WTC11 (cell line): ENCODE data around the gene CAMKMT. TPM values are rescaled to one million over a fixed set of nuclear protein-coding genes. Genes with fewer than 3 reads are reported as not detected.

ENCODE experiments used
- ATAC-seq: fragments of 200-7000 bp; cut with Tn5 transposase; 2 replicates; pipeline ENCODE4 v1.10.0; 2021; ENCODE audit warnings: mild to moderate bottlenecking, moderate library complexity
- CTCF ChIA-PET: fragments of 300-600 bp; sonication (Branson Sonifier 250); formaldehyde crosslinking; loops from one replicate; lab custom pipeline; 2021; ENCODE audit warnings: antibody characterized with exemption; lab: Charles Lee
- POLR2A ChIA-PET: fragments of 350-600 bp; sonication (Branson Sonifier 250); formaldehyde crosslinking; loops from one replicate; lab custom pipeline; 2021; ENCODE audit warnings: antibody characterized with exemption; lab: Charles Lee
- DNase-seq: peaks from one replicate; pipeline ENCODE4 v3.0.0; 2021; ENCODE audit warnings: low spot score
- H3K27ac Mint-ChIP-seq: 2 replicates; pipeline ENCODE4 v1.8.0; 2021; ENCODE audit warnings: mixed read lengths
- H3K27me3 Mint-ChIP-seq: 2 replicates; pipeline ENCODE4 v1.8.0; 2021; ENCODE audit warnings: low read depth, mild to moderate bottlenecking, moderate library complexity, mixed read lengths
- H3K36me3 Mint-ChIP-seq: 2 replicates; pipeline ENCODE4 v1.8.0; 2021; ENCODE audit warnings: mixed read lengths
- H3K4me1 Mint-ChIP-seq: 2 replicates; pipeline ENCODE4 v1.8.0; 2022; ENCODE audit warnings: mixed read lengths
- H3K4me3 Mint-ChIP-seq: 2 replicates; pipeline ENCODE4 v1.8.0; 2021; ENCODE audit warnings: mild to moderate bottlenecking, moderate library complexity, mixed read lengths
- H3K9me3 Mint-ChIP-seq: 2 replicates; pipeline ENCODE4 v1.8.0; 2021; ENCODE audit warnings: mixed read lengths
- AR ChIP-seq: fragments of 250-450 bp; sonication (Bioruptor Pico); IDR thresholded peaks from 2 replicates; pipeline ENCODE4 v1.9.0; 2021; ENCODE audit warnings: mild to moderate bottlenecking
- ARID4B ChIP-seq: sonication (generic); formaldehyde crosslinking; IDR thresholded peaks from 2 replicates; pipeline ENCODE4 v1.8.0; 2023; ENCODE audit warnings: missing genetic modification reagents, mild to moderate bottlenecking, borderline replicate concordance
- ATF3 ChIP-seq: sonication (generic); formaldehyde crosslinking; conservative IDR thresholded peaks from 2 replicates; pipeline ENCODE4 v1.8.1; 2022; ENCODE audit warnings: mild to moderate bottlenecking, missing genetic modification reagents
- CREM ChIP-seq: sonication (generic); formaldehyde crosslinking; IDR thresholded peaks from 2 replicates; pipeline ENCODE4 v1.8.1; 2022; ENCODE audit warnings: mild to moderate bottlenecking, missing genetic modification reagents, moderate library complexity
- ETV6 ChIP-seq: sonication (generic); formaldehyde crosslinking; IDR thresholded peaks from 2 replicates; pipeline ENCODE4 v1.8.1; 2022; ENCODE audit warnings: mild to moderate bottlenecking, missing genetic modification reagents
- FOXJ3 ChIP-seq: sonication (generic); formaldehyde crosslinking; IDR thresholded peaks from 2 replicates; pipeline ENCODE4 v1.9.0; 2021; ENCODE audit warnings: missing genetic modification reagents, mild to moderate bottlenecking, borderline replicate concordance
- MXD4 ChIP-seq: fragments of 250-450 bp; sonication (Bioruptor Pico); IDR thresholded peaks from 2 replicates; pipeline ENCODE4 v1.8.0; 2021; ENCODE audit warnings: mild to moderate bottlenecking, moderate library complexity, borderline replicate concordance
- MYBL2 ChIP-seq: sonication (generic); formaldehyde crosslinking; IDR thresholded peaks from 2 replicates; pipeline ENCODE4 v1.8.1; 2023; ENCODE audit warnings: mild to moderate bottlenecking, moderate library complexity, missing genetic modification reagents
- OVOL2 ChIP-seq: fragments of 250-450 bp; sonication (Bioruptor Pico); IDR thresholded peaks from 2 replicates; pipeline ENCODE4 v1.9.0; 2021; ENCODE audit warnings: mild to moderate bottlenecking, borderline replicate concordance
- PRRX2 ChIP-seq: fragments of 250-450 bp; sonication (Bioruptor Pico); IDR thresholded peaks from 2 replicates; pipeline ENCODE4 v1.8.0; 2021; ENCODE audit warnings: mild to moderate bottlenecking
- SMAD4 ChIP-seq: sonication (generic); formaldehyde crosslinking; IDR thresholded peaks from 2 replicates; pipeline ENCODE4 v1.8.0; 2022; ENCODE audit warnings: mild to moderate bottlenecking, missing genetic modification reagents
- SOX15 ChIP-seq: fragments of 250-450 bp; sonication (Bioruptor Pico); IDR thresholded peaks from 2 replicates; pipeline ENCODE4 v1.9.0; 2021; ENCODE audit warnings: mild to moderate bottlenecking
- TCF7 ChIP-seq: sonication (generic); formaldehyde crosslinking; IDR thresholded peaks from 2 replicates; pipeline ENCODE4 v1.8.0; 2022; ENCODE audit warnings: mild to moderate bottlenecking, low read depth, missing genetic modification reagents, moderate library complexity
- TEAD1 ChIP-seq: sonication (generic); formaldehyde crosslinking; IDR thresholded peaks from 2 replicates; pipeline ENCODE4 v1.8.0; 2022; ENCODE audit warnings: mild to moderate bottlenecking, missing genetic modification reagents
- USF1 ChIP-seq: sonication (generic); formaldehyde crosslinking; IDR thresholded peaks from 2 replicates; pipeline ENCODE4 v1.8.0; 2022; ENCODE audit warnings: mild to moderate bottlenecking, missing genetic modification reagents
- ZNF138 ChIP-seq: sonication (generic); formaldehyde crosslinking; conservative IDR thresholded peaks from 2 replicates; pipeline ENCODE4 v1.8.1; 2022; ENCODE audit warnings: mild to moderate bottlenecking, moderate library complexity, missing genetic modification reagents
- ZNF416 ChIP-seq: fragments of 250-450 bp; sonication (Bioruptor Pico); IDR thresholded peaks from 2 replicates; pipeline ENCODE4 v1.9.0; 2021; ENCODE audit warnings: mild to moderate bottlenecking, inconsistent platforms
- ZNF512 ChIP-seq: sonication (generic); formaldehyde crosslinking; IDR thresholded peaks from 2 replicates; pipeline ENCODE4 v1.8.1; 2022; ENCODE audit warnings: missing genetic modification reagents, borderline replicate concordance
- ZNF671 ChIP-seq: fragments of 250-450 bp; sonication (Bioruptor Pico); IDR thresholded peaks from 2 replicates; pipeline ENCODE4 v1.8.0; 2021; ENCODE audit warnings: mild to moderate bottlenecking
- total RNA-seq: library from RNA; stranded (reverse); gene quantifications from 3 replicates; pipeline ENCODE4 v1.2.3, GENCODE V29; 2021

Gene CAMKMT
- total RNA-seq, 1 experiment from 2014 or later, result 20.6 TPM

- ChIA-PET POLR2A (no interaction called here), CTCF (no interaction called here)
- no peak overlapping the region for H3K27ac Mint-ChIP-seq
- H3K4me3 Mint-ChIP-seq, result no peak overlapping the region
- DNase-seq (no peak), ATAC-seq (no peak)
- H3K9me3 Mint-ChIP-seq, result no peaks in the 10 kb centered on the region
- no peaks in the 10 kb centered on the region for H3K36me3 Mint-ChIP-seq
- TF ChIP-seq SMAD4 (CRISPR knock-in tag) (no peak), CREM (CRISPR knock-in tag) (no peak), ZNF138 (no peak), TEAD1 (no peak), ZNF416 (CRISPR knock-in tag) (no peak), ATF3 (CRISPR knock-in tag) (no peak), ARID4B (CRISPR knock-in tag) (no peak)
- peaks cover 32% of the 10 kb centered on the region for H3K4me1 Mint-ChIP-seq
- peaks cover 17% of the 10 kb centered on the region for H3K27me3 Mint-ChIP-seq
Measured at GRCh38 chr2:44810892-44811530, 449.3 kb downstream of the CAMKMT start.

- Mint-ChIP-seq H3K4me3 (no peak overlapping the region), H3K36me3 (no peaks in the 10 kb centered on the region), H3K27ac (no peak overlapping the region), H3K9me3 (no peaks in the 10 kb centered on the region), H3K4me1 (peaks cover 19% of the 10 kb centered on the region), H3K27me3 (no peaks in the 10 kb centered on the region; the same call in 1 of the 2 replicates)
- ChIA-PET CTCF (no interaction called here), POLR2A (no interaction called here)
- ATAC-seq (no peak), DNase-seq (no peak)
- TF ChIP-seq USF1 (CRISPR knock-in tag) (no peak), ZNF512 (CRISPR knock-in tag) (no peak), FOXJ3 (no peak), ARID4B (CRISPR knock-in tag) (no peak), OVOL2 (CRISPR knock-in tag) (no peak), TCF7 (CRISPR knock-in tag) (no peak), PRRX2 (no peak), ZNF671 (CRISPR knock-in tag) (no peak), ZNF416 (CRISPR knock-in tag) (no peak), MYBL2 (no peak), ETV6 (CRISPR knock-in tag) (no peak), MXD4 (CRISPR knock-in tag) (no peak), AR (CRISPR knock-in tag) (no peak), SOX15 (CRISPR knock-in tag) (no peak)
Measured at GRCh38 chr2:44813165-44813564, 451.4 kb downstream of the CAMKMT start.
